Iris pigment epithelial cell (primary cell): ENCODE results near the gene SPTBN2.

ENCODE experiments used
- DNase-seq: peaks from one replicate; pipeline ENCODE4 v3.0.0-alpha.2; 2011; ENCODE audit warnings: low read depth

Gene SPTBN2

GRCh38 chr11:66701432-66702240, 27.4 kb downstream of the SPTBN2 start:
- DNase-seq, result no peak

GRCh38 chr11:66700742-66701141, 28.3 kb downstream of the SPTBN2 start:
- no peak for DNase-seq

- DNase-seq, result no peak
Observed at GRCh38 chr11:66700337-66700736, 28.7 kb downstream of the SPTBN2 start.

GRCh38 chr11:66698491-66698890, 30.5 kb downstream of the SPTBN2 start:
- DNase-seq, result no peak

GRCh38 chr11:66697988-66698387, 31.0 kb downstream of the SPTBN2 start:
- DNase-seq, result no peak

- no peak for DNase-seq
Observed at GRCh38 chr11:66696146-66696545, 32.9 kb downstream of the SPTBN2 start.

GRCh38 chr11:66694732-66695207, 34.2 kb downstream of the SPTBN2 start:
- peak; percentile 97 for DNase-seq

- no peak for DNase-seq
Observed at GRCh38 chr11:66694056-66694410, 35.0 kb downstream of the SPTBN2 start.

GRCh38 chr11:66693356-66694055, 35.5 kb downstream of the SPTBN2 start:
- no peak for DNase-seq

GRCh38 chr11:66692871-66693331, 36.1 kb downstream of the SPTBN2 start:
- DNase-seq, result no peak

- no peak for DNase-seq
Observed at GRCh38 chr11:66692446-66692845, 36.6 kb downstream of the SPTBN2 start.

- no peak for DNase-seq
Observed at GRCh38 chr11:66691311-66691980, 37.6 kb downstream of the SPTBN2 start.

- DNase-seq, result no peak
Observed at GRCh38 chr11:66689661-66690590, 39.1 kb downstream of the SPTBN2 start.

- DNase-seq, result no peak
Observed at GRCh38 chr11:66688561-66689534, 40.2 kb downstream of the SPTBN2 start.

- DNase-seq, result no peak
Observed at GRCh38 chr11:66687831-66688281, 41.2 kb downstream of the SPTBN2 start.

- no peak for DNase-seq
Observed at GRCh38 chr11:66686801-66687750, 41.9 kb downstream of the SPTBN2 start.

GRCh38 chr11:66686100-66686785, 42.8 kb downstream of the SPTBN2 start:
- no peak for DNase-seq

GRCh38 chr11:66685276-66686099, 43.5 kb downstream of the SPTBN2 start:
- DNase-seq, result no peak
